Measurements from ENCODE around the gene GPR139. TPM values are rescaled to one million over a fixed set of nuclear protein-coding genes. Genes with fewer than 3 reads are reported as not detected.

Gene GPR139
- total RNA-seq, 2 donors from 2014 or later, result not detected

- Mint-ChIP-seq H3K9me3 (no peaks in the 10 kb centered on the region), H3K4me3 (no peak overlapping the region), H3K4me1 (no peaks in the 10 kb centered on the region), H3K36me3 (ENCODE audit: low read depth) (no peaks in the 10 kb centered on the region), H3K27me3 (ENCODE audit: insufficient read depth) (peaks cover 15% of the 10 kb centered on the region), H3K27ac (no peak overlapping the region)
- no peaks in the 10 kb centered on the region for H3K9me3 ChIP-seq (ENCODE audit: control insufficient read depth, low read length)
- no peaks in the 10 kb centered on the region for H3K4me1 ChIP-seq (ENCODE audit: control insufficient read depth, insufficient read depth, low read length)
- 69 to 71% methylated on average over 3 to 5 of the region's 5 CpGs for WGBS, 2 experiments (ENCODE audit: insufficient coverage in 1 of 2, insufficient read length in 1 of 2)
- H3K4me3 ChIP-seq (ENCODE audit: low read length), result no peak overlapping the region
- TF ChIP-seq CTCF (conservative IDR thresholded peaks at IDR 0.05), result no peak
- H3K27ac ChIP-seq (ENCODE audit: low read depth, low read length), result no peak overlapping the region
- no peak overlapping the region for H3K9ac ChIP-seq (ENCODE audit: extremely low read depth, low read length, poor library complexity, severe bottlenecking)
- no peaks in the 10 kb centered on the region for H3K27me3 ChIP-seq (ENCODE audit: control insufficient read depth, insufficient read depth, low read length, poor library complexity, severe bottlenecking)
- DNase-seq, result no peak
- H3K36me3 ChIP-seq (ENCODE audit: control insufficient read depth, insufficient read depth, low read length), result no peaks in the 10 kb centered on the region
These were observed 20.4 kb downstream of the GPR139 start for GRCh38 chr16:20053336-20053735.

GRCh38 chr16:20051611-20052010 is 22.1 kb downstream of the GPR139 start:
- H3K4me1 ChIP-seq (ENCODE audit: control insufficient read depth, insufficient read depth, low read length), result no peaks in the 10 kb centered on the region
- H3K9ac ChIP-seq (ENCODE audit: extremely low read depth, low read length, poor library complexity, severe bottlenecking), result no peak overlapping the region
- Mint-ChIP-seq H3K4me3 (no peak overlapping the region), H3K27me3 (ENCODE audit: insufficient read depth) (peaks cover 15% of the 10 kb centered on the region), H3K27ac (no peak overlapping the region), H3K4me1 (no peaks in the 10 kb centered on the region), H3K36me3 (ENCODE audit: low read depth) (no peaks in the 10 kb centered on the region), H3K9me3 (no peaks in the 10 kb centered on the region)
- no peak for TF ChIP-seq CTCF (conservative IDR thresholded peaks at IDR 0.05)
- WGBS, 2 experiments (ENCODE audit: insufficient coverage in 1 of 2, insufficient read length in 1 of 2), result 94 to 100% methylated on average over 2 to 9 of the region's 9 CpGs
- H3K27me3 ChIP-seq (ENCODE audit: control insufficient read depth, insufficient read depth, low read length, poor library complexity, severe bottlenecking), result no peaks in the 10 kb centered on the region
- peak; percentile 4 for DNase-seq
- no peak overlapping the region for H3K27ac ChIP-seq (ENCODE audit: low read depth, low read length)
- no peaks in the 10 kb centered on the region for H3K9me3 ChIP-seq (ENCODE audit: control insufficient read depth, low read length)
- H3K4me3 ChIP-seq (ENCODE audit: low read length), result no peak overlapping the region
- no peaks in the 10 kb centered on the region for H3K36me3 ChIP-seq (ENCODE audit: control insufficient read depth, insufficient read depth, low read length)

GRCh38 chr16:20051147-20051546 is 22.5 kb downstream of the GPR139 start:
- WGBS, 2 experiments (ENCODE audit: insufficient coverage in 1 of 2, insufficient read length in 1 of 2), result 92 to 95% methylated on average over 7 of the region's 7 CpGs
- H3K9me3 Mint-ChIP-seq, result no peaks in the 10 kb centered on the region
- no peaks in the 10 kb centered on the region for H3K9me3 ChIP-seq (ENCODE audit: control insufficient read depth, low read length)
- H3K36me3 Mint-ChIP-seq (ENCODE audit: low read depth), result no peaks in the 10 kb centered on the region
- no peak overlapping the region for H3K4me3 Mint-ChIP-seq
- peak; percentile 17 for DNase-seq
- no peaks in the 10 kb centered on the region for H3K27me3 ChIP-seq (ENCODE audit: control insufficient read depth, insufficient read depth, low read length, poor library complexity, severe bottlenecking)
- H3K9ac ChIP-seq (ENCODE audit: extremely low read depth, low read length, poor library complexity, severe bottlenecking), result no peak overlapping the region
- H3K27me3 Mint-ChIP-seq (ENCODE audit: insufficient read depth), result peaks cover 15% of the 10 kb centered on the region
- H3K4me3 ChIP-seq (ENCODE audit: low read length), result no peak overlapping the region
- no peak overlapping the region for H3K27ac Mint-ChIP-seq
- no peaks in the 10 kb centered on the region for H3K4me1 ChIP-seq (ENCODE audit: control insufficient read depth, insufficient read depth, low read length)
- H3K27ac ChIP-seq (ENCODE audit: low read depth, low read length), result no peak overlapping the region
- H3K36me3 ChIP-seq (ENCODE audit: control insufficient read depth, insufficient read depth, low read length), result no peaks in the 10 kb centered on the region
- H3K4me1 Mint-ChIP-seq, result no peaks in the 10 kb centered on the region
- TF ChIP-seq CTCF (conservative IDR thresholded peaks at IDR 0.05), result no peak

All from endodermal cell (in vitro differentiated cells).